Measurements from ENCODE around the gene TAS2R7. TPM values are rescaled to one million over a fixed set of nuclear protein-coding genes. Genes with fewer than 3 reads are reported as not detected.

Gene TAS2R7
- total RNA-seq, 1 experiment from 2014 or later, result not detected

GRCh38 chr12:10811883-10812536 is 9.6 kb upstream of the TAS2R7 start:
- ChIA-PET POLR2A (ENCODE audit: unreplicated experiment) (no interaction called here), CTCF (no interaction called here)
- no peak for TF ChIP-seq CTCF (conservative IDR thresholded peaks at IDR 0.05)
- no peak for TF ChIP-seq EZH2 (IDR thresholded peaks at IDR 0.05; ENCODE audit: low read depth)
- no TSS peak for BruUV-seq (replicated peaks)
- Histone ChIP-seq H3K4me2 (no peak overlapping the region), H2AFZ (no peak overlapping the region), H4K20me1 (ENCODE audit: insufficient read depth) (no peaks in the 10 kb centered on the region), H3K4me1 (replicated peaks; ENCODE audit: insufficient read depth) (no peaks in the 10 kb centered on the region), H3K4me3 (no peak overlapping the region), H3K9me3 (ENCODE audit: insufficient read depth, low read depth) (peaks cover 5% of the 10 kb centered on the region; the same call in 1 of the 2 replicates), H3K79me2 (ENCODE audit: low read depth) (no peaks in the 10 kb centered on the region), H3K27ac (no peak overlapping the region), H3K36me3 (ENCODE audit: low read depth) (no peaks in the 10 kb centered on the region), H3K9me2 (ENCODE audit: insufficient read depth) (peaks cover 3% of the 10 kb centered on the region; the same call in 1 of the 2 replicates), H3K27me3 (ENCODE audit: insufficient read depth, low read depth) (no peaks in the 10 kb centered on the region), H3F3A (ENCODE audit: insufficient read depth, low read depth) (no peaks in the 10 kb centered on the region)
- intact Hi-C loops (cut with micrococcal nuclease; ENCODE audit: unreplicated experiment), result no loop called here
- no peak for DNase-seq

DNA sequence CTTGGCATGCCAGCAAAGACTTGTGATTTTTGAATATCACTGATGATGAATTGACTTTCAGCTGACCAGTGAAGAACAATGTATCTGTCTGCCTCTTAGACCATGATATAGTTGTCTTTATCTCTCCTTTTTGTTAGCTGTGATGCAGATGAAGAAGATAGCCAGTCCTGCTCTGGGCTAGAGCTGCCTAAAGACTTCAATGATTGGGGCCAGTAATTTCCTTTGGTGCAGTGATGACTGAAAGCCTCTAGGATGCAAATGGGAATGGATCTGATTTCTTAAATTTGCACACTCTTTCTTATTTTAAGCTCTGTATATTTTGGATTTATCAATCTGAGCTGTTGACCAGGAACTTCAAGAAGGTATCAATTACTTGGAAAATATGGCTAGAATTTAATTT is 7.6 kb upstream of the TAS2R7 start, which contains the start of gene TAS2R9:
Gene TAS2R9, minus strand, starts transcription at position 101 of the 400 bp plus-strand sequence. Its CDS starts 93 bp downstream, at position 8.
- H3K79me2 ChIP-seq (ENCODE audit: low read depth), result no peaks in the 10 kb centered on the region
- no peak within 1 kb of the TSS for H3K4me2 ChIP-seq
- DNase-seq, result no peak
- no peak within 1 kb of the TSS for H3K27ac ChIP-seq
- H4K20me1 ChIP-seq (ENCODE audit: insufficient read depth), result no peaks in the 10 kb centered on the region
- TF ChIP-seq EZH2 (IDR thresholded peaks at IDR 0.05; ENCODE audit: low read depth) (no peak), CTCF (conservative IDR thresholded peaks at IDR 0.05) (no peak)
- ChIA-PET CTCF (no interaction called here), POLR2A (ENCODE audit: unreplicated experiment) (interaction anchor here (0.6 kb wide), 1 partner anchor 406 kb away, joined by 3 read pairs; no protein-coding TSS in a partner anchor)
- no peak within 1 kb of the TSS for H3K4me3 ChIP-seq
- no peaks in the 10 kb centered on the region for H3K36me3 ChIP-seq (ENCODE audit: low read depth)
- peaks cover 2% of the 10 kb centered on the region; the same call in 1 of the 2 replicates for H3K9me3 ChIP-seq (ENCODE audit: insufficient read depth, low read depth)
- H3K4me1 ChIP-seq (replicated peaks; ENCODE audit: insufficient read depth), result no peaks in the 10 kb centered on the region
- no TSS peak for BruUV-seq (replicated peaks)
- no peak within 1 kb of the TSS for H2AFZ ChIP-seq
- no peaks in the 10 kb centered on the region for H3F3A ChIP-seq (ENCODE audit: insufficient read depth, low read depth)
- intact Hi-C loops (cut with micrococcal nuclease; ENCODE audit: unreplicated experiment), result no loop called here
- H3K27me3 ChIP-seq (ENCODE audit: insufficient read depth, low read depth), result no peaks in the 10 kb centered on the region
- H3K9me2 ChIP-seq (ENCODE audit: insufficient read depth), result peaks cover 3% of the 10 kb centered on the region; the same call in 1 of the 2 replicates

DNA sequence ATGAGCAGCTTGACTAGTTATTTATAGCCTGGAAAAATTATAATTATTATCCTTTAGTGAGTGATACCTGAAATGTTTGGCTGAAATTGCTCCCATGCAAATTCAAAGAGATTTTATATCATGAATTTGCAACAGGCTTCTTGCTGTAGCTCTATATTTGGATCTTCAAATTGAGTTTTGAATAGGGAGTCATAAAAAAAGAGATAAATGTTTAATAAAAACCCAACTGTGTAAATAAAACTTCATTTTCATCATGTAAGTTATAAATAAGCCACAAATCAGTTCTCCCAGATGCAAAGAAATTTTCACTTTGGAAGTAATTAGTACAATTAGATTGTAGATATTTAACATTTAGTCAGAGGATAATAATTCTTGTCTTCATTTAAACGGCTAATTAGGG is 4.8 kb upstream of the TAS2R7 start, which contains the start of gene TAS2R8:
Gene TAS2R8, minus strand, starts transcription at position 101 of the 400 bp plus-strand sequence. CDS start 306 bp downstream, outside the sequence.
- TF ChIP-seq EZH2 (IDR thresholded peaks at IDR 0.05; ENCODE audit: low read depth) (no peak), CTCF (conservative IDR thresholded peaks at IDR 0.05) (no peak)
- no peaks in the 10 kb centered on the region for H3K9me2 ChIP-seq (ENCODE audit: insufficient read depth)
- no peak within 1 kb of the TSS for H3K4me2 ChIP-seq
- no peak within 1 kb of the TSS for H3K4me3 ChIP-seq
- no peaks in the 10 kb centered on the region for H3F3A ChIP-seq (ENCODE audit: insufficient read depth, low read depth)
- no peaks in the 10 kb centered on the region for H3K9me3 ChIP-seq (ENCODE audit: insufficient read depth, low read depth)
- H3K4me1 ChIP-seq (replicated peaks; ENCODE audit: insufficient read depth), result no peaks in the 10 kb centered on the region
- intact Hi-C loops (cut with micrococcal nuclease; ENCODE audit: unreplicated experiment), result no loop called here
- H3K27ac ChIP-seq, result no peak within 1 kb of the TSS
- no peaks in the 10 kb centered on the region for H3K27me3 ChIP-seq (ENCODE audit: insufficient read depth, low read depth)
- CTCF ChIA-PET, result no interaction called here
- no peak for DNase-seq
- no peaks in the 10 kb centered on the region for H3K79me2 ChIP-seq (ENCODE audit: low read depth)
- H2AFZ ChIP-seq, result no peak within 1 kb of the TSS
- H4K20me1 ChIP-seq (ENCODE audit: insufficient read depth), result no peaks in the 10 kb centered on the region
- no peaks in the 10 kb centered on the region for H3K36me3 ChIP-seq (ENCODE audit: low read depth)
- POLR2A ChIA-PET (ENCODE audit: unreplicated experiment), result no interaction called here
- BruUV-seq (replicated peaks), result no TSS peak
